Muscle of back (tissue), 11 donors: ENCODE measurements around the gene NAPG. TPM values are rescaled to one million over a fixed set of nuclear protein-coding genes. Genes with fewer than 3 reads are reported as not detected.
A peak's percentile ranks its signal among the peaks of the same experiment; 100 is the strongest.
"Not testable (repeated sequence)": the region's sequence is repeated elsewhere in the genome, so short reads cannot be mapped to it uniquely, and the experiment has no call there.

Source experiments
- DNase-seq, 3 donors: peaks; one replicate each; pipeline versions ENCODE4 v3.0.0 to v3.0.0-alpha.2; 2013
- polyA plus RNA-seq, 10 donors: library from polyadenylated mRNA; unstranded; fragments of 120-200 nt; gene quantifications; one replicate each; pipeline ENCODE4 v1.2.1, GENCODE V29; 2013; ENCODE audit not compliant: insufficient read length in 10 of 10

Gene NAPG
- polyA plus RNA-seq, 10 donors = 12.5 to 25.1 (median 16.9) TPM

DNA sequence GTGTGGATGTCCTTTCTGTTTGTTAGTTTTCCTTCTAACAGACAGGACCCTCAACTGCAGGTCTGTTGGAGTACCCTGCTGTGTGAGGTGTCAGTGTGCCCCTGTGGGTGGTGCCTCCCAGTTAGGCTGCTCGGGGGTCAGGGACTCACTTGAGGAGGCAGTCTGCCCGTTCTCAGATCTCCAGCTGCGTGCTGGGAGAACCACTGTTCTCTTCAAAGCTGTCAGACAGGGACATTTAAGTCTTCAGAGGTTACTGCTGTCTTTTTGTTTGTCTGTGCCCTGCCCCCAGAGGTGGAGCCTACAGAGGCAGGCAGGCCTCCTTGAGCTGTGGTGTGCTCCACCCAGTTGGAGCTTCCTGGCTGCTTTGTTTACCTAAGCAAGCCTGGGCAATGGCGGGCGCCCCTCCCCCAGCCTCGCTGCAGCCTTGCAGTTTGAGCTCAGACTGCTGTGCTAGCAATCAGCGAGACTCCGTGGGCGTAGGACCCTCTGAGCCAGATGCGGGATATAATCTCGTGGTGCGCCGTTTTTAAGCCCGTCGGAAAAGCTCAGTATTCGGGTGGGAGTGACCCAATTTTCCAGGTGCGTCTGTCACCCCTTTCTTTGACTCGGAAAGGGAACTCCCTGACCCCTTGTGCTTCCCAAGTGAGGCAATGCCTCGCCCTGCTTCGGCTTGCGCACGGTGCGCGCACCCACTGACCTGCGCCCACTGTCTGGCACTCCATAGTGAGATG, 52.2 kb downstream of the NAPG start:
- DNase-seq = not testable (repeated sequence)

- DNase-seq = not testable (repeated sequence)
Observed at GRCh38 chr18:10578573-10578899, 52.7 kb downstream of the NAPG start.

DNA sequence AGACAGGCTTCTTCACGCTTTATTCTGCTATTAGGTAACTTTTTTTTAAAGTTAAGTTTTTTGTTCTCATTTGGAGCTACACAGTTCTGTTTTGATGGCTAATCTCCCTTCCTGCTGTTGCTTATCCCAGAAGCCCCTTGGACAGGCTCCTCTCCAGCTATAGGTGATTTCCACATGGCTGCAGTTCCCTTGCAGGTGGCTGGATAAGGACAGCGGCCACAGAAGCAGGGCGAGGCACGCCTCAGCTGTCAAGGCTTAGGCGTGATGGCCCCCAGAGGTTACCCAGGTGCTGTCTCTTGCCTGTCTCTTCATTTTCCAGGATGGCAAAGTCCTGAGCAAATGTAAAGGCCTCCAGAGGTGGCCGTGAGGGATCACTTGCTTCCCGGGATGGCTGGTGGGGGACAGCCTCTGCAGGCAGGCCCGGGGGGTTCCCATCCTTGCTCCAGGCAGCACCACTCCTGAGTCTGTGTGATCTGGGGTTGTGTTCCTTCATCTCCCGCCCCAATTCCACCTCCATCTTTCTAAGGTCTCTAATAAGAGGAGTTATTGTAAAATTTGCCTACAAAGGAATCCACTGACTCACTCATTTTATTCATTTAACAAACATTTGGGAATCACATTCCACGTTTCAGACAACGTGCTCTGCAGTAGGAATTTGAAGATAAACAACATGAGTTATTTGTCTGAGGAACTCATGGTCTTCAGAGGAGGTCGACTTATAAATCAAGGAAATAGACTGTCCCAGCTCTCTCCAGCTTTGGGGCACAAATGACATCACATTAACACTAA, 53.4 kb downstream of the NAPG start:
- DNase-seq = peak in 1 of 3 donors; percentile 53

- DNase-seq = no peak
Observed at GRCh38 chr18:10580215-10580614, 54.4 kb downstream of the NAPG start.

DNA sequence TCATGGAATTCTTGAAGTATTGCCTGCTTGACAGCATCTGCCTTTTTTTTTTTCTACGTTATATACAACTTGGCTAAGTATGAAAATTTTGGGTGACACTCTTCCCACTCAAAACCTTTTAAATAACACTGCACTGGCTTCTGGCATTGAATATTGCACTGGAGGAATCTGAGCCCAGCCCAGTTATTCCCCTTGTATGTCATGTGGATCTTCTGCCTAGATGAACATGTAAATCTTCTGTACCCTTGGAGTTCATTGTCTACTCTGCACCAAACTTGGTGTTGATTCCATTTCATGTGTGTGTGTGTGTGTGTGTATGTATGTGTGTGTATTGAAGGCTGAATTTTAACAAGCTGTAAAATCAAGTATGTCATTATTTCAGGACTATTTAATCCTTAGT, 59.4 kb downstream of the NAPG start:
- no peak for DNase-seq

DNA sequence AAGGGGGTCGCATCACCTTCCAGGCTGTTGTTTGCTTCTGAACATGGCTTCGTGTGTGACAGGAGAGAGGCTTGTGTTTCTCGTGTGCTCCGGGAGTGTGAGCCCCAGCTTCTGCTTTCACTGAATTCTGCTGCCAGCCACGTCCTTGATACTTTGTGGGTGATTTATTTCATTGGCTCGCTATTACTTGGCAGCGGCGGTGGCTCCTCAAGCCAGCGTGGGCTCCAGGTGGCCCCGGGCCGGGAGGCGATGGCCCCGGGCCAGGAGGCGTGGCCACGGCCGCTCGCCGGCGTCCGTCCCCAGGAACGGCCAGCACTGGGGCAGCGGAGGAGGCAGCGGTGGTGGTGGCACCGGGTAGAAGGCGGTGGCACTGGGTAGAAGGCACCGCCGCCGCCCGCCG, 63.1 kb downstream of the NAPG start:
- no peak for DNase-seq

- no peak for DNase-seq
Observed at GRCh38 chr18:10590412-10590811, 64.6 kb downstream of the NAPG start.

GRCh38 chr18:10591896-10592295, 66.1 kb downstream of the NAPG start:
- DNase-seq = peak in 1 of 3 donors; percentile 9

- DNase-seq = not testable (repeated sequence)
Observed at GRCh38 chr18:10593366-10594022, 67.7 kb downstream of the NAPG start.

DNA sequence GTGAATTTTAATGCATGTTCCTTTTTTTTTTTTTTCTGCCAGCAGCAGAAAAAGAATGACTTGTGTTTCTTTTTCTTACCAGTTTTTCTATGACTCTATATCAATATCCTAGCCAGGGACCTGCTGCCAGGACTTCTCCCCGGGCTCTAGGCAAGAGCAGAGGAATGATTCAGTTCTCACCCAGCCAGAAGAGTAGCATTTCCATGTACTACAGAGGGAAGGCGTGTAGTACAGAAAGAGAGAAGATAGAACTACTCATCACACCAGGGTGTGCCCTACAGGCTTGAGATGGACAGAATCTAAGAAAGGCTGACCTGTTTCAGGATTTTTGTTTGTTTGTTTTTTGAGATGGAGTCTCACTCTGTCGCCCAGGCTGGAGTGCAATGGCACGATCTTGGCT, 70.1 kb downstream of the NAPG start:
- DNase-seq = not testable (repeated sequence)

GRCh38 chr18:10597695-10598094, 71.9 kb downstream of the NAPG start:
- DNase-seq = not testable (repeated sequence)

DNA sequence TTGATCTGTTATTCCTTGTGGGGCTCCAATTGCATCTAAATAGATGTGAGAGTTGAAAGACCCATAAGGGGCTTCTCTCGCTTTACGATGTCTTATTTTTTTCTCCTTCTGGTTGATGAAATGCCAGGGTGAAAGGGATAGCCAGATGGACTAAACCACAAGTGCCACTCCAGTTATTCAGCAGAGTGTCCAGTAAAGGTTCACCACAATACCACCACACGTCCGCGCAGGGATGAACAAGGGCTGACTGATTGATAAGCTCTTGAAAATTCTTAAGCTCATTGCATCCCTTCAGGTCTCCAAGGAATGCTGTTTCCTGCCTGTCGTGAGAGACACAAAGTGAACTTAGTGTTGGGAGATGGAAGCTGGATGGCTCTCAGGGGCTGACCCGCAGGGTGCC, 74.9 kb downstream of the NAPG start:
- DNase-seq = not testable (repeated sequence)

Other genes with a start within 250 kb of the NAPG start
- gene APCDD1, start 71.4 kb upstream of the NAPG start, polyA plus RNA-seq = 100 to 1,000 TPM in 1 of 10 donors, 10 to 100 TPM in 8, 1 to 10 TPM in 1; 9.9 to 191 (median 20.4) TPM